ENCODE measurements around the gene ATP6V0C.

The ATP6V0C gene

GRCh38 chr16:2513405-2514332, at the start of gene ATP6V0C:
Gene ATP6V0C (plus strand): TSS chr16:2513952. CDS start chr16:2514104, 152 bp downstream.
- peak; percentile 96 for DNase-seq

DNA sequence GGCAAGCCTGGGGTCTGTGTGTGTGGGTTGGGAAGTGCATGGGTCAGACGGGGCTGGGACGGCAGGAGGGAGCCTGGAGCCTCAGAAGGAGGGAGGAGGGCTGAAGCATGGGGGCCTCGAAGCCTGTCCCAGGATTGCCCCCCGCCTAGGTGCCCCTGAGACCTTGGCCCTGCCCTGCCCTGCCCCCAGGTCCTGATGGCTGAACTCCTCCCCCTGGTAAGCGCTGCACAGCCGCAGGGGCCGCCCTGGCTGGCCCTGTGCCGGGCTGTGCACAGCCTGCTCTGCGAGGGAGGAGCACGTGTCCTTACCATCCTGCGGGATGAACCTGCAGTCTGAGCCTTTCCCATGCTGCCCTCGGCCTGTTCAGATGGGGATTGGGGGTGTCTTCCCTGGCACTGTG, 49.4 kb upstream of the ATP6V0C start:
- DNase-seq = no peak

DNA sequence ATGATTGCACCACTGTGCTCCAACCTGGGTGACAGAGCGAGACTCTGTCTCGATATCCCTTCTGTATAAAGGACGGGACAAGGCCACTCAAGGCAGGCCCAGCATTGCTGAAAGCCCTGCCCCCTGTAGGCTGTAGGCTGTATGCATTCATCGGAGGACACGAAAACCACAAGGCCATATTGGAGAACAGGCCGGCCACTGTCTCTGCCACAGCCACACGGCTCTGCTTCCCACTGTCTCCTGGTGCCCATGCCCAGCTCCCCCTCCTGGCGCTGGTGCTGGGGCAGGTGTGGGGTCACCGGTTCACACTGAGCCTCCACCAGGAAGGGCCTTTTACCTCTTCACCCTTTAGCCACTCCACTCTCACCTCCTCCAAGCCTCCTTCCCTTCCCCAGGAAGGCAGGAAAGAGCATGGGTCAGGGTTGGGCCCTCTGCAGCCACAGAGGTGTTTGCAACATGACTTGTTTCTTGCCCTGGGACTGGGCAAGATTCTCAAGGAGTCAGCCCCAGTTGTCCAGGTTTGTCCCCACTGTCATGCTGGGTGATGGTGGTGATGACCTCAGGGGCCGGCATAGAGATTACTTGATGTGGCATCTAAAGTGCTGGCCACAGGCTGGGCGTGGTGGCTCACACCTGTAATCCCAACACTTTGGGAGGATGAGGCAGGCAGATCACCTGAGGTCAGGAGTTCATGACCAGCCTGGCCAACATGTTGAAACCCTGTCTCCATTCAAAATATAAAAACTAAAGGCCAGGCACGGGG, 47.9 kb upstream of the ATP6V0C start:
- DNase-seq = no peak

DNA sequence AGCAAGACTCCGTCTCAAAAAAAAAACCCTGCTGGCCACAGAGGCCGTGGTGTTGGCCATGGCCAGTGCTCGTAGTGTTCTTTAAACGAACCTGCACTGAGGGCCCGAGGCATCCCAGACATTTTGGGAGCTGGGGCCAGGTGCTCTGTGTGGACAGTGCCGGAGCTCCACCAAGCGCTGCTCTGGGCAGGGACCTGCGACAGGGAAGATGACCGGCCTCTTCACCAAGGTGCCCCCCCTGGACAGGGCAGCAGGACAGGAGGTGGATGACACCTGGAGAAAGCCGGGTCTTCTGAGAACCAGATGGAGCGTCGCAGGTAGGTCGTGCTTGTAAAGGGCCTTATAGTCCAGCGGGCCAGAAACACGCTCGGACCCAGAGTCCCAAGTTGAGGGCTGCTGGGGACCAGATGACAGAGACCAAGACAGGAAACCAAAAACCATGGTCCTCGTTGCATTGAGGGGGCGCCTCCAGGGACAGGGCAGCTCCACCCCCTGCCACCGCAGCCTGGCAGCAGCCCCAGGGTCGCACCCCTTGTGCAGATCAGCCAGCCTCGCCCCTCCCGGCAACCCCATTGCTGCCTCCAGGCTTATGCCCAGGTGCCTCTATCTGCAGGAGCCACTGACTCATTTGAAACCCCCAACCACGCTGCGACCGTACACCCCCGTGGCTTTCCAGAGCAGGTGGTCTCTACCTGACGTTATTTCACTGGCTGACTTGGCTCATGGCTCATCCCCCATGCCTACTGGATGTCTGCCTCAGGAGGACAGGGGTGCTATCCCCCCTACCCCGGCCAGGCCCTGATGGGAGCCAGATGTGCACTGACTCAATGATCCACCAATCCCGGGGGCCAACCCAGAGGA, 46.9 kb upstream of the ATP6V0C start:
- DNase-seq = no peak

DNA sequence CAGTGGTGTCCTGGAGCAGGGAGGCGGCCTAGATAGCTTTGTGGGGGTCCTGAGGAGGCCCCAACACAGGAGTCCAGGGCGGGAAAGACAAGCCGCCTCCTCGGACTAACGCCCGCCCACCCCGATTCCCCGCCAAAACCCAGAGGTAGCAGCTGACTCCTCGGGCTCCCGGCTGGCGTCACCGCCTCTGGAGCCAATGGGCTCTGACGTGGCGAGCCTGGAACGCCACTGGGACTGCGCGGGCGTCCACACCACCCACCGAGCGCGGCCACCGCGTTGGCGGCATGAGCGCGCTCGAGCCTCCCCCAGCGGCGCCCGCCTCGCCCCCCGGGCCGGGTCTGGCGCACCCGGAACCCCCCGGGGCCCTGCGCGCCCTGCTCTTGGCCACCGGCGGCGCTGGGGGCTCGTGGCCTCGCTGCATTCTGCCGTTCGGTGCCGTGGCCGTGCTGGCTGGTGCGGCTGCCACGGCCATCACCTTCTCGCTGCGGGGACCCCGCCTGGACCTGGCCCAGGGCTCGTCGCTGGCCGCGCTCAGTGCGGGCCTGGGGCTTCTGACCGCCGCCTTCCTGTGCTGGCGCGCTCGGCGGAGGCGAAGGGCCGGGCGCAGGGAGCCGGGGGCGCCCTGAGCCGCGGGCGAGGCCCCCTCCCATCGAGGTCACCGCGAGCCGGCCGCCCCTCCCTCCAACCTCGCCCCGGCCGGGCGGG, 46.1 kb upstream of the ATP6V0C start:
- no peak for DNase-seq

DNA sequence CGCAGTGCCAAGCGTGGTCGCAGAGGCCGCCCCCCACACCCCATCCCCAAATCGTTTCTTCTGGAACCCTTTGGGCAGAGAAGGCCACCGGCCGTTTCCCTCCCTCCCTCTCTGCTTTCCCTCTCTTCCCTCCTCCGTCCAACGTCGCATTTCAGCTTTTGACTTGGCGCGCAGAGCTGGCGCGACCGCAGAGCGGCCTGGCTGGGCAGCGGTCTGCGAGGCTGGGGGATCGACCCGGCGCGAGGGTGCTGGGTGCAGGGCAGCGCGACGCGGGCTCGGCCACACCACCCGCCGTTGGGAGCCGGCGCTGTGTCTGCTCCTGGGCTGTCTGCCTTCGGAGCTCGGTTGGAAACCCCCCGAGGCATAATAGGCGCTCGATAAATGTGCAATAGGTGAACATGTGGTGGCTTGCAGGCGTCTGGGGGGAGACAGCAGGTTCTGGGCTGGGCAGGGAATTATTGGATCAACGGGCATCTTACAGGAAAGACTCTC, 45.5 kb upstream of the ATP6V0C start:
- DNase-seq = no peak

DNA sequence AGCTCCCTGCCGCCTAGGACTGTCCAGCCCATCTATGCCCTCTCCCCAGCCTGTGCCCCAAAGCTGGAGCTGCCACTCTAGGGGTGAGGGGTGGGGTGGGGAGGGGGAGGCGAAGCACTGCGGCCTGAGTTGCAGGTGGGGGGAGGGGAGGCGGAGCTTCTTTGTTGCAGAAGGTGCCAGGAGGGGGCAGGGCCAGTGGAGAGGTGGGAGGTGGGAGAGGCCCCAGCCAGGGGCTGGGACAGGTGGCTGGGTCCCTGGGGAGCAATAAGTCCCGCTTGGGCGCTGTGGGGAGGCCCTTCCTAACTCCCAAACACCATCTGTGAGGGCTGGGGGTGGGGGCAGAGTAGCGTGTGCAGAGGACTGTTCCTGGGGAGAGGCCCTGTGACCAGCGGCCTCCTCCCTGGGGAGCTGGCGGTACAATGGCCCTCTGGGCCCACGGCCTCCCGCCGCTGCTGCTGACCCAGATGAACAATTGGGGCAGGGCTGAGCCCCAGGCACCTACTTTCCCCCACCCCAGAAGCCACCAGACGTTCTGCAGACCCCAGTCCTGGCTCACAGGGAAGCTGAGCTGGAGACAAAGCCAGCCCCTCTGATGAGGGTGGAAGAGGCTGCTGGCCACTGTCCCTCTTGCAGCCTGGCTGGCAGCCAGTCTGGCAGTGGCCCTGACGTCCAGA, 44.9 kb upstream of the ATP6V0C start:
- DNase-seq = no peak

- DNase-seq = no peak
These were observed 44.1 kb upstream of the ATP6V0C start for GRCh38 chr16:2469399-2470233.

DNA sequence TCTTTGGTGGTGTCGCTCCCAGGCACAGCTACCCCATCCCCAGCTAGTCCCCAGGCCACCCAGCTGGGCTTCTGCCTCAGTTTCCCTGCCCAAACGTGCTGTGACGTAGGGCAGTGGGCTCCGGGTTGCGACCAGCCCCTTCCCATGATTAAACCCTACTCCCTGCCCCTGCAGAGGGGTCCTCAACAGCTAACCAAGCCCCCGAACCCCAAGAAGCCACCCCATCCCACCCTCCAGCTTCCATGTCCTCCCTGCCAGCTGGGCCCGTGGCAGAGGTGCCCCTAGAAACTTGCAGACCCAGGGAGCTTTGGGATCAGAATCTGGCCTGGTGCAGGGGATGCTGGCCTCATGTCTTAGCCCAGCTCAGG, 43.5 kb upstream of the ATP6V0C start:
- no peak for DNase-seq

DNA sequence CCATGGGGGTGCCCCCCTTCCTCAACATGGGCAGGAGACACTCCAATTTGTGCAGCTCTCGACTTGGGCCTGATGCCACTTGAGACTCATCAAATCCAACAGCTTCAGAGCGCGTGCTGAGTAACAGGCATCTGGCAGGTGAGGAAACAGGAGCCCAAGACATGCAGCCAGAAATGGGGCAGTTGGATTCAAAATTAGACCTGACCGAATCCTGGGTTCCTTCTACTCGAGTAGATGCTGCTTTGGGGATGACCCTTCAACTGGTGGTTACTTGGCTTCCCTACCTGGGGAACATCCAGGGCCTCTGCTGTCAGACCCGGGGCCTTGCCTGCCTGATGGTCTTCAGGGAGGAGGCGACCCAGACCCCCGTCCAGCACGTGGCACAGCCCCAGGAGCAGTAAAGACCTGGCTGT, 43.1 kb upstream of the ATP6V0C start:
- no peak for DNase-seq

DNA sequence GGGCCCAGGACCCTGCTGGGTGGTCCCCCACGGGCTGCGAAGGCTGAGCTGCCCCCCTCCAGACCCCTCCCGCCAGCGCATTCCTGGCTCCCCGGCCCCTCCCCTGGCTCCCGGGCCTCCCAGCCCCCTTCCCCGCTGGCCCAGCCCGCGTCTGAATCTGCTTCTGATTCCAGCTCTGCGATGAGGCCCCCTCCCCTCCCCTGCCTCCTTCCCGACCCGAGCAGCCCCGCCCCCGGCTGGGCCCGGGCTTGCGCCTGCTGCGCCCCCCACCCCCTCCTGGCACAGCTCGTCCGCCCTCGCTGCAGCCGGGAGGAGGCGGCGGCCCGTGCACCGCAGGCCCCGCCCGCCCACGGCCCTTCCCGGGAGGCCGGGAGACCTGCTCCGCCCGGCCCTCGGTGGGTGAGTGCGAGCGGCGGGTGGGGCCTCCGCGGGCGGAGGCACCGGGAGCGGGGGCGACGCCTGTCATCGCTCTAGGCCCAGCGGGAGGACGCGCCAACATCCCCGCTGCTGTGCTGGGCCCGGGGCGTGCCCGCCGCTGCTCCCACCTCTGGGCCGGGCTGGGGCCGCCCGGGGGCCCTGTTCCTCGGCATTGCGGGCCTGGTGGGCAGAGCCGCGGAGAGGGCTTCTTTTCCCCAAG, 42.6 kb upstream of the ATP6V0C start, which contains the start of gene NTN3:
NTN3 (plus strand) TSS at position 282 of the 637 bp plus-strand sequence. CDS start 405 bp downstream, outside the sequence.
- no peak for DNase-seq

- no peak for DNase-seq
These were observed 41.9 kb upstream of the ATP6V0C start for GRCh38 chr16:2471653-2472487.

DNA sequence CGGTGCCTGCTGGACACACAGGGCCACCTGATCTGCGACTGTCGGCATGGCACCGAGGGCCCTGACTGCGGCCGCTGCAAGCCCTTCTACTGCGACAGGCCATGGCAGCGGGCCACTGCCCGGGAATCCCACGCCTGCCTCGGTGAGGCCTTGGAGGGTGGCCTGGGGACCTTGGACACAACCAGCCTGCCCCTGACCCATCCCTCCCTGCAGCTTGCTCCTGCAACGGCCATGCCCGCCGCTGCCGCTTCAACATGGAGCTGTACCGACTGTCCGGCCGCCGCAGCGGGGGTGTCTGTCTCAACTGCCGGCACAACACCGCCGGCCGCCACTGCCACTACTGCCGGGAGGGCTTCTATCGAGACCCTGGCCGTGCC, 41.3 kb upstream of the ATP6V0C start:
- no peak for DNase-seq

- DNase-seq = no peak
These were observed 40.8 kb upstream of the ATP6V0C start for GRCh38 chr16:2472885-2473445.

- DNase-seq = peak; percentile 69
These were observed 40.3 kb upstream of the ATP6V0C start for GRCh38 chr16:2473446-2473926.

- peak; percentile 86 for DNase-seq
These were observed 39.5 kb upstream of the ATP6V0C start for GRCh38 chr16:2473999-2474876.

GRCh38 chr16:2474877-2475412, 38.8 kb upstream of the ATP6V0C start, which contains the start of gene TBC1D24:
Gene TBC1D24 (plus strand): TSS chr16:2475127. CDS start chr16:2496149, 21,022 bp downstream.
- peak; percentile 93 for DNase-seq

All from activated effector memory CD4-positive, alpha-beta T cell treated with anti-CD3 and anti-CD28 coated beads, Interleukin-2, amount 50 U/mL, for 16 hours (primary cell).